SU-DHL-6 (cell line): ENCODE data around the gene RAI1.

Source experiments
- CTCF ChIP-seq: fragments of 200-600 bp; sonication (generic); IDR thresholded peaks from one replicate; pipeline ENCODE4 v1.5.1; 2017; ENCODE audit warnings: antibody characterized with exemption, mild to moderate bottlenecking, low read length, moderate library complexity; ENCODE audit not compliant: insufficient read depth, poor library complexity, severe bottlenecking
- EZH2phosphoT487 ChIP-seq: fragments of 200-600 bp; sonication (generic), shearing (Covaris generic); conservative IDR thresholded peaks from 2 replicates; pipeline ENCODE4 v1.6.1; 2018; ENCODE audit warnings: mild to moderate bottlenecking, antibody characterized with exemption, low read length, moderate library complexity, mixed read lengths

DNA sequence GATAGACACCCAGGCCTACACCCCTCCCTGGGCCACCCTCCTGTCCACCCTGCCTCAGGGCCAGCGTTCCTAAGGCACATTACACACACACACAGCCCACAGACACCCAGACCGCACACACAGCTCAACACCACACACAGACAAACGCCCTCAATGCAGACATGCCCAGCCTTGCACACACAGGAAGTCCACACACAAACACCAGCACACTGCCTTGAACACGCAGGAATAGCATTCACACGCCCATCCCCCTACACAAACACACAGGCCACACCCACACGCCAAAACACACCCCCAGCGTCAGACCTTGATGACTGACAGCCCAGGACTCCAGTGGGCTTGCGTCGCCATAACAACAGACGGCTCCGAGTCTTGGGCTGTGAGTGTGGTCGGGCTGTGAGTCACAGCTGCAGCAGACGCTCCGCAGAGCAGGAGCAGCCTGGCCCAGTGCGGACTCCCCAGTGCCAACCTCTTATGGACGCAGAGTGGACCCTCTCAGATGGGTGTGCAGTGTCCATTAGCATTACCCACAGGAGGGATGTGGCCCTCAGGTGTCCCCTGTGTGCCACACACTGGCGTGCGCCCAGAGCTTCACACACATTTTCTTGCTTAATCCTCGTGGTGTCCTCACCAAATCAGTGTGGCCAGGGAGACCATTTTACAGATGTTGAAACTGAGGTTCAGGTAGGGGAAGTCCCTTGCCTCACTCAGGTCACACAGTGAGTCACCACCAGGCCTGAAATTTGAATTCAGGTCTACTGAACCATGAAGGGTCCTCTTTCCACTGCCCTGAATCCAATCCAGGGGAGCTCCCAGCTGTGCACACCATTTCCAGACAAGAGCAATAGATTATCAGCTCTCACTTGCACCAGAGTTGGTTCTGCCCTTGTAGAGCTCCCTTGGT is 17.8 kb upstream of the RAI1 start:
- no peak for TF ChIP-seq CTCF
- no peak for TF ChIP-seq EZH2phosphoT487
